SIG-M5 treated with dmso at 0.1 percent for 504 hours (cell line): ENCODE data around the gene KLHL21.

Source experiments
- DNase-seq: peaks from one replicate; lab custom pipeline; 2025; ENCODE audit not compliant: unreplicated experiment; lab: John Stamatoyannopoulos, UW

Gene KLHL21

GRCh38 chr1:6625584-6626149, 23.0 kb upstream of the KLHL21 start:
- DNase-seq, result no peak

- peak; percentile 61 for DNase-seq
These were observed 22.3 kb upstream of the KLHL21 start, which contains the start of gene THAP3 for GRCh38 chr1:6624710-6625583. Gene THAP3, plus strand, starts transcription at chr1:6624868. Its CDS starts 351 bp downstream, at chr1:6625219.

- no peak for DNase-seq
These were observed 20.7 kb upstream of the KLHL21 start for GRCh38 chr1:6623269-6623965.

GRCh38 chr1:6622396-6623152, 19.9 kb upstream of the KLHL21 start:
- DNase-seq, result no peak

- DNase-seq, result no peak
These were observed 19.0 kb upstream of the KLHL21 start for GRCh38 chr1:6621429-6622391.

GRCh38 chr1:6619045-6619444, 16.4 kb upstream of the KLHL21 start:
- DNase-seq, result no peak

GRCh38 chr1:6614929-6615785, 12.5 kb upstream of the KLHL21 start:
- DNase-seq, result no peak

- no peak for DNase-seq
These were observed 11.6 kb upstream of the KLHL21 start for GRCh38 chr1:6614019-6614928.

- peak; percentile 94 for DNase-seq
These were observed 10.8 kb upstream of the KLHL21 start, which contains the start of gene PHF13 for GRCh38 chr1:6613361-6614018. Gene PHF13, plus strand, starts transcription at chr1:6613731. Its CDS starts 336 bp downstream, at chr1:6614067.

GRCh38 chr1:6612641-6613360, 10.1 kb upstream of the KLHL21 start:
- no peak for DNase-seq

GRCh38 chr1:6603915-6604558, 1.4 kb upstream of the KLHL21 start:
- no peak for DNase-seq

- peak; percentile 58 for DNase-seq
These were observed 707 bp upstream of the KLHL21 start for GRCh38 chr1:6603238-6603914.

- DNase-seq, result no peak
These were observed 573 bp downstream of the KLHL21 start for GRCh38 chr1:6601923-6602668.

GRCh38 chr1:6601049-6601922, 1.4 kb downstream of the KLHL21 start:
- DNase-seq, result peak; percentile 80
